ENCODE measurements around the gene NTF3.

DNA sequence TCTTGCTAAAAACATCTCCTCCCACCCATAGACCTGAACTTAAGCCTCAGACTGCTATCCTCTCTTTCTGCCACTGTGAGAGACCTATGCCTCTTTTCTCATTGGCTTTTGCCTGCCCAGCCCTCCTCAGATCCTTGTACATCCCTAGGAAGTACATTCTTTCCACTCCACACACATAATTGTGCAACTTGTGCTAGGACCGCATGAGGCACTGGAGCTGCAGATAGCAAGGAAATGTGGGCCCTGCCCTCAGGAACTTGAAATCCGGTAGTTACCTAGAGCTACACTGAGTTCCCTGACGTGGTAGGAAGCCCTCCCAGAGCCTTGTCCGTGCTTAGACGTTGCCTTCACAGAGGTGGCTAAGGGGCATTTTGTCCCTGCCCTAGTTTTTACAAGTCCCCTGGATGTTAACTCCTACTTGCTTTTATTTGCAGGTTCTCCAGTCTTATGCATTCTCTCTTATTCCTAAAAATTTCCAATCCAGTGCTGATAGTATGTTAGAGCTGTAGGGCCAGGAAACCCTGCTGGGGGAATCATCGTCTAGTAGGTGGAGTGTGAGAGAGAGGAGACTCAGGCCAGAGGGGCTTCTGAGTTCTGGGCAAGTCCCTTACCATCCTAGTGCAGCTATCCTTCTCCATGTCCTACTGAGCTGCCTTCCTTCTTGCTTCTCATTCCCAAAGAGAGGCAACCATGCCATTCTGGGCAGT, 41.3 kb downstream of the NTF3 start:
- TF ChIP-seq CTCF (optimal IDR thresholded peaks at IDR 0.05 in 1 of 3, IDR thresholded peaks at IDR 0.05 in 1 of 3, conservative IDR thresholded peaks at IDR 0.05 in 1 of 3; ENCODE audit: extremely low read depth in 1 of 3, insufficient read depth in 2 of 3, low read length in 3 of 3) (no peak), EZH2 (IDR thresholded peaks at IDR 0.05; ENCODE audit: low read length) (no peak)
